ENCODE data around the gene YBX3. TPM values are rescaled to one million over a fixed set of nuclear protein-coding genes. Genes with fewer than 3 reads are reported as not detected.

The YBX3 gene
- total RNA-seq (2014; rRNA removed) (85.9 and 104 TPM in 2 replicates), Bru-seq, nascent RNA (percentile 91 among the genes with signal in this experiment), BruChase-seq, experiment 1, labeled RNA remaining after a 6-hour chase (percentile 77 among the genes with signal in this experiment), BruChase-seq, experiment 2, labeled RNA remaining after a 2-hour chase (percentile 81 among the genes with signal in this experiment)
- long read RNA-seq, transcript YBX3-202 (9 exons, 1,708 nt), result minor isoform, 142 of 393 reads
- long read RNA-seq, transcript YBX3-201 (10 exons, 1,796 nt), result major isoform, 158 of 393 reads
- long read RNA-seq, partial matches to known transcripts, result 14 of 393 reads
- long read RNA-seq, other reads (novel, unspliced or antisense), result 77 of 393 reads

DNA sequence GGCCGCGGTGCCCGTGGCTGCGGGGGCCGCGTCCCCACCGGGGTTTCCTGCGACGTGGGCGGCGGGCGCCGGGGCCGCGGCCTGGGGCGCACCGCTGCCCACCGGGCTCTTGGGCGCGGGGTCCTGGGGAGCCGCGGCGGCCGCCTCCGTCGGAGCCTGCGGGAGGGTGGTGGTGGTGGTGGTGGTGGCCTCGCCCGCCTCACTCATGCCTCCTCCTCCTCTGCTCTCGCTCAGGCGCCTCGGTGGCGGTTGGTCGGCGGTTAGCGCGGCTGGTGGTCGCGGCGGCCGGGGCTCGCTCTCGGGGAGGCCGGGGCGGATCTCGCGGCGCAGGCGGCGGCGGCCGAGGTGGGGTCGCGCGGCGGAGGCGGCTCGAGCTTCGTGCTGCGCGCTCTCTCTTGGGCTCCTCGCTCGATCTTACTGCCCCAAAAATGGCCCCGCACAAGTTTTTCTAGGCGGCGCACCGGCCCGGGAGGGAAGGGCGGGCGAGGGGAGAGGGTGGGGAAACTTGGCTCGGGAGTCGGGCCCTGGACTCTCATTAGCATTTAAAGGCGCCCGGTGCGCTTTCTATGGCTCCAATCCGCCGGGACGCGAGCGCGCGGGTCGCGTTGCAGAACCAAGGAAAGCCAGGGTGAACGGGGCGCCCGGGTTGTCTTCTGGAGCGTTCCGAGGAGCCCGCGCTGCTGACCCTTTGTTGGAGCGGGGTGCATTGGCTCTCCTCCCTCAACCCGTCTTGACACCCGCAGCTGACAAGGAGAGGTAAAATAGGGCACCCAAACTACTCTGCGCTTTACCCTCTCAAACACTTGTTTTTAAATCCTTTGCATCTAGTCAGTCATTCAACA lies at the start of gene YBX3:
Gene YBX3, minus strand, starts transcription at position 419 of the 842 bp plus-strand sequence. Its CDS starts 212 bp downstream, at position 207.
- no peaks in the 10 kb centered on the region for H3K27me3 ChIP-seq (ENCODE audit: low read length)
- peak within 1 kb of the TSS; percentile 96 for H3K4me2 ChIP-seq (ENCODE audit: low read length)
- no peaks in the 10 kb centered on the region for H3K9me3 ChIP-seq (ENCODE audit: low read length)
- H3K4me1 ChIP-seq (ENCODE audit: insufficient read depth, low read length), result peaks cover 51% of the 10 kb centered on the region
- TF ChIP-seq EZH2phosphoT487 (IDR thresholded peaks at IDR 0.05; ENCODE audit: borderline replicate concordance, low read length) (no peak), EZH2 (IDR thresholded peaks at IDR 0.05; ENCODE audit: low read length, unreplicated experiment) (no peak)
- TF ChIP-seq, protein P1, sequence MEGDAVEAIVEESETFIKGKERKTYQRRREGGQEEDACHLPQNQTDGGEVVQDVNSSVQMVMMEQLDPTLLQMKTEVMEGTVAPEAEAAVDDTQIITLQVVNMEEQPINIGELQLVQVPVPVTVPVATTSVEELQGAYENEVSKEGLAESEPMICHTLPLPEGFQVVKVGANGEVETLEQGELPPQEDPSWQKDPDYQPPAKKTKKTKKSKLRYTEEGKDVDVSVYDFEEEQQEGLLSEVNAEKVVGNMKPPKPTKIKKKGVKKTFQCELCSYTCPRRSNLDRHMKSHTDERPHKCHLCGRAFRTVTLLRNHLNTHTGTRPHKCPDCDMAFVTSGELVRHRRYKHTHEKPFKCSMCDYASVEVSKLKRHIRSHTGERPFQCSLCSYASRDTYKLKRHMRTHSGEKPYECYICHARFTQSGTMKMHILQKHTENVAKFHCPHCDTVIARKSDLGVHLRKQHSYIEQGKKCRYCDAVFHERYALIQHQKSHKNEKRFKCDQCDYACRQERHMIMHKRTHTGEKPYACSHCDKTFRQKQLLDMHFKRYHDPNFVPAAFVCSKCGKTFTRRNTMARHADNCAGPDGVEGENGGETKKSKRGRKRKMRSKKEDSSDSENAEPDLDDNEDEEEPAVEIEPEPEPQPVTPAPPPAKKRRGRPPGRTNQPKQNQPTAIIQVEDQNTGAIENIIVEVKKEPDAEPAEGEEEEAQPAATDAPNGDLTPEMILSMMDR (conservative IDR thresholded peaks at IDR 0.05; ENCODE audit: low read depth, low read length), result no peak
- H4K20me1 ChIP-seq (ENCODE audit: low read length), result peaks cover 37% of the 10 kb centered on the region
- H3K27ac ChIP-seq (ENCODE audit: low read length), result peak within 1 kb of the TSS; percentile 98
- peaks cover 65% of the 10 kb centered on the region for H3K79me2 ChIP-seq (ENCODE audit: low read length)
- DNase-seq (peak; percentile 77), ATAC-seq (peak; percentile 52)
- ChIA-PET POLR2A (ENCODE audit: unreplicated experiment) (interaction anchor here (0.7 kb wide), 1 partner anchor 57 kb away, joined by 3 read pairs; no protein-coding TSS in a partner anchor), CTCF (interaction anchor here (0.9 kb wide), 1 partner anchor 27 kb away, joined by 3 read pairs; no protein-coding TSS in a partner anchor)
- H3K9ac ChIP-seq (ENCODE audit: low read length), result peak within 1 kb of the TSS; percentile 100
- H3F3A ChIP-seq (ENCODE audit: low read length, unreplicated experiment), result no peaks in the 10 kb centered on the region
- intact Hi-C loops (cut with micrococcal nuclease), result loop anchor here (1.0 kb wide), 1 partner anchor 27 kb away; no protein-coding TSS in a partner anchor
- H3K9me2 ChIP-seq (replicated peaks; ENCODE audit: low read length), result no peaks in the 10 kb centered on the region
- H2AFZ ChIP-seq (ENCODE audit: low read length), result peak within 1 kb of the TSS; percentile 82
- H3K4me3 ChIP-seq (ENCODE audit: low read length), result peak within 1 kb of the TSS; percentile 98
- BruUV-seq (replicated peaks), result TSS peak; percentile 39
- H3K36me3 ChIP-seq (ENCODE audit: low read depth, low read length), result no peaks in the 10 kb centered on the region

DNA sequence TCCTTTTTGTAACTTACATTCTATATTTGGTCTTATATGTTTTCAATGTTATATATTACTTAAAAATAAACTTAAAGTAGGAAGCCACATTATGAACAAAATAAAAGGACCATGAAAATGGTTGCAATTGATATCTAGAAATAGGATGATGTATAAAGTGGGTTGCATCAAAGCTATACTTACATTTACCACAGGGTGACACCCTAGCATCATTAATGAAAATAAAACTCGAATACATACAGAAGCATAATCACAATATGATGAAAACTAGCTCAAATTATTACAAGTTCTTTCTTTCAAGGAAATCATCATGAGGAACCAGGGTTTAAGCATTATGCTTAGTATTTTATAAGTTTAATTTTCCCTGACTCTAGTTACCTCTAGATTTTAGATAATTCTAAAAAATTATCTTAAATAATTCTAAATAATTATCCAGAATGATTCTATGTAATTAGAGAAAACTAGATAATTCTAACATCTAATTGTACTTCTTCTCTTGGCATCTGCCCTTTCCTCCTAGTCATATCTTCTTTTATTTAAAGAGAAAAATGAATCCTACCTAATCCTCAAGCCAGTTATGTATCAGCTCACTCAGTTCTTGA lies 48.1 kb upstream of the YBX3 start:
- no TSS peak for BruUV-seq (replicated peaks)
- Histone ChIP-seq H3K9me3 (ENCODE audit: low read length) (no peaks in the 10 kb centered on the region), H3K27me3 (ENCODE audit: low read length) (peaks cover 71% of the 10 kb centered on the region), H2AFZ (ENCODE audit: low read length) (no peak overlapping the region), H3K36me3 (ENCODE audit: low read depth, low read length) (no peaks in the 10 kb centered on the region), H3K4me2 (ENCODE audit: low read length) (no peak overlapping the region), H3F3A (ENCODE audit: low read length, unreplicated experiment) (no peaks in the 10 kb centered on the region), H3K4me1 (ENCODE audit: insufficient read depth, low read length) (no peaks in the 10 kb centered on the region), H4K20me1 (ENCODE audit: low read length) (no peaks in the 10 kb centered on the region), H3K79me2 (ENCODE audit: low read length) (no peaks in the 10 kb centered on the region), H3K9me2 (replicated peaks; ENCODE audit: low read length) (no peaks in the 10 kb centered on the region), H3K4me3 (ENCODE audit: low read length) (no peak overlapping the region), H3K9ac (ENCODE audit: low read length) (no peak overlapping the region), H3K27ac (ENCODE audit: low read length) (no peak overlapping the region)
- TF ChIP-seq, protein P1 (conservative IDR thresholded peaks at IDR 0.05; ENCODE audit: low read depth, low read length), result peak; percentile 69
- TF ChIP-seq EZH2 (IDR thresholded peaks at IDR 0.05; ENCODE audit: low read length, unreplicated experiment) (no peak), EZH2phosphoT487 (IDR thresholded peaks at IDR 0.05; ENCODE audit: borderline replicate concordance, low read length) (no peak)
- POLR2A ChIA-PET (ENCODE audit: unreplicated experiment), result no interaction called here
- CTCF ChIA-PET, result interaction anchor here (0.6 to 1.3 kb wide), 6 partner anchors 113 to 735 kb away, joined by 3 to 14 read pairs (median 5); no protein-coding TSS in a partner anchor
- ATAC-seq, result peak; percentile 46; the same call in 1 of the 2 replicates
- intact Hi-C loops (cut with micrococcal nuclease), result loop anchor here (1.0 to 5.0 kb wide), 5 partner anchors 130 to 736 kb away; no protein-coding TSS in a partner anchor
- DNase-seq, result peak; percentile 56

Data from PC-3 (cell line).